GM18907 (cell line): Measurements from ENCODE around the gene PRKCA.

Source experiments
- ATAC-seq: cut with Tn5 transposase; IDR thresholded peaks from one replicate; pipeline ENCODE4 v1.9.1; 2021; ENCODE audit warnings: mild to moderate bottlenecking, moderate library complexity; ENCODE audit not compliant: unreplicated experiment

PRKCA gene

GRCh38 chr17:66667491-66668030, 365.1 kb downstream of the PRKCA start:
- no peak for ATAC-seq

DNA sequence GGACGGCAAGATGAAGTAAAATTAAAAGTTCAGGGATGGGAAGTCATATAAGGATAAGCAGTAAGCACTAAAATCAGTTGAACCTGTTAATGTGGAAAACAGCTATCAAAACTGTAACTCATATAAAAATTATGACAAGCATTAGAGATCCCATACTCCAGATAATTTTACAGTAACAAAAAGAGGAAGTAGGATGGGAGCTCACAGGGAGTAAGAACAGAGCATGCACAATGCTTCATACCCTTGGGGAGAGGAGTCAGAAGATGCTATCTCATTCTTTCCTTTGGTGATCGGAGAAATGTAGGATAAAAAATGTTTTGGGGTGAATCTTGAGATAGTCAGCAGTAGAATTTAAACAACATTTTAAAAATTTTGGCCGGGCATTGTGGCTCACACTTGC, 367.8 kb downstream of the PRKCA start:
- ATAC-seq, result no peak

GRCh38 chr17:66671156-66671555, 368.7 kb downstream of the PRKCA start:
- no peak for ATAC-seq

- no peak for ATAC-seq
Observed at GRCh38 chr17:66673668-66674276, 371.4 kb downstream of the PRKCA start.

DNA sequence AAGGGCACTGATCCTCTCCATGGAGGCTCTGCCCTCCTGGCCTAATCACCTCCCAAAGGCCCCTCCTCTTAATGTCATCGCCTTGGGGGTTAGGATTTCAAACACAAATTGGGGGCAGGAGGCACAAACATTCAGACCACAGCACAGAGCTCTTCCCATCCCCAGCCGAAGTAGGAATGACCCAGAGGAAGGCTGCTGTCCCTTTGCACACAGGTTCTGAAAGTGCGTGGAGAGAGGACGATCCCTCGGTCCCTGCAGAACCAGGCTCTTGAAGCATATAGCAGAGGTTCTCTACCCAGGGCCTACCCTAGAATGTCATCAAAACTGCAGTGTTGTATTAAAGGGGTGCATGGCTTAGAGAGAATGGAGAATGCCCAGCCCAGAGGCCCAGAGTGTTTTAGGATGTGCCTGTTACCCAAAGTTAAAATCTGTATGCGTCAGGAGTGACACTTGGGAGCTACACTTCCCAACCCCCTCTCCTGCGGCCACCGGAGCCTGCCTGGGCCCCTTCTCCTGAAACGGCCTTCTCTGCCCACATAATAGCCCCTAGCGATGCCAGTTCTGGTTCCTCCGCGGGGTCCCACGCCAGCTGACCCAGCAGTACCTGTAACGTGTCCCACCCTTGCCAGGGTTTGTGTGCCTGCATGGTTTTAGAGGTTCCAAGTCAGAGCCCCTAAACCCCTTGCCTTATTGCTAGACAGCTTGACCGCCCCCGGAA, 373.0 kb downstream of the PRKCA start:
- no peak for ATAC-seq

GRCh38 chr17:66675991-66676371, 373.6 kb downstream of the PRKCA start:
- ATAC-seq, result no peak

- no peak for ATAC-seq
Observed at GRCh38 chr17:66676421-66676820, 374.0 kb downstream of the PRKCA start.

- no peak for ATAC-seq
Observed at GRCh38 chr17:66677201-66677981, 375.0 kb downstream of the PRKCA start.

DNA sequence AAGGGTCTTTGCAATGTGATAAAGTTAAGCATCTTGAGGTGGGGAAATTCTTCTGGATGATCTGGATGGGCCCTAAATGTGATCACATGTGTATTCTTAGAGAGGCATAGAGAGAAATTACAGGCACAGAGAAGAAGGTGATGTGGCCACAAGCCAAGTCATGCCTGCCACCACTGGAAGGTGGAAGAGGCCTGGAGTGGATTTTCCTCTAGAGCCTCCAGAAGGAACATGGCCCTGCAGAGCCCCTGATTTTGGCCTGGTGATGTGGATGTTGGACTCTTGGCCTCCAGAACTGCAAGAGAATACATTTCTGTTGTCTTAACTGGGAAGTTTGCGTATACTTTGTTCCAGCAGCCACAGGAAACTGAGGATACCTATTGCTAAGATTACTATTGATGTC, 375.6 kb downstream of the PRKCA start:
- ATAC-seq, result no peak

DNA sequence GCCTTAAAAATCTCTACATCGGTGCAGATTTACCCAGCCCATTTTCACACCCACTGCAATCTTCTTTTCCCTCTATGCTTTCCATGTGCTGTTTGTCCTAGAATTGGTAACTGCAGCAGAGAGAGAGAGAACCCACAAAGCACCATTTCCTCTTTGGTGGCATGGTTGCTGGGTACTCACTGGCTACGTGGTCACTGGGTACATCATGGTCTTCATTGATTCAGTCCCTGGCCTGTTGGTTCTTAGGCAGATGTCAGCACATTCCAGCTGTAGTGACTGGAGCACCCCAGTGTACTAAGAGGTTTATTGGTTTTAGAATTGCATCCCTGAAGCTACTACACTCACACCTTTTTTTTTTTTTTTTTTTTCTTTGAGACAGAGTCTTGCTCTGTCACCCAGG, 376.4 kb downstream of the PRKCA start:
- no peak for ATAC-seq

DNA sequence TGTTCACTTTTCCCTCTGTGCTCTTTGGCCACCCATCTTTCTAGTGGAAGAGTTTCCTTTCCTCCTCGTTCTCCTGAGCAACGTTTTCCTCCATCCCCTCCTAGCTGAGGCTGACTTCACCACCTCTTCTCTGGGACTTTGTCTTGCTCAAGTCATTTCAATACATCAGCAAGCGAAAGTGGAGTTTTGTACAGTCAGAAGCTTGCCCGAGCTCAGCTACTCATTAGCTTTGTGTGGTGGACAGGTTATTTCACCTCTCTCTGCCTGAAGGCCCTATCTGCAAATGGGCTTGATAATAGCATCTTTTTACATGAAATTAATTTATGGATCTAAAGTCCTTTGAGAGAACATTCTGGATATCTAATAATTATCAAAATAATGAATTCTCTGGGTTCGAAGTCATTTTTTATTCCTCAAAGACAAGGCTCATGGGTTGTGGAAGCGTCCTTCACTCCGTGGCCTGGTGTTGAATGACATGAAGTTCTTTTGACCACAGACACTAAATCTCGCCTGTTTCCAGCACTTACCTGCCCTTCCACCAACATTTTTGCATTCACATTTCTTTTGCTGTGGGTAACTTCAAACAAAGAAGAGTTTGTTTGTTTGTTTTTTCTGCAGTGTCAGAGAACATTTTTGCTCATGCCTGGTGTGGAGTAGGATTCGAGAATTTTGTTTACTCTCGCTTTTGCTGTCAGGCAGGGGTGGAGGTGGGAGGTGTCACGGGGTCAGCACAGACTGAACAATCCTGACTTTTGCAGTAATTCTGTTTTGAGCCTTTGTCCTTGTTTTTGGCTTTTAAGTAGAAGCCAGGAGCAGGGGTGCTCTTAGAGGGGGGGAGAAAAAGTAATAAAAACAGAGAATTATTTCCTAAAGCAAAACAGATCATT, 377.5 kb downstream of the PRKCA start:
- ATAC-seq, result peak; percentile 64

- no peak for ATAC-seq
Observed at GRCh38 chr17:66682283-66682682, 379.9 kb downstream of the PRKCA start.

- no peak for ATAC-seq
Observed at GRCh38 chr17:66684261-66684660, 381.8 kb downstream of the PRKCA start.

DNA sequence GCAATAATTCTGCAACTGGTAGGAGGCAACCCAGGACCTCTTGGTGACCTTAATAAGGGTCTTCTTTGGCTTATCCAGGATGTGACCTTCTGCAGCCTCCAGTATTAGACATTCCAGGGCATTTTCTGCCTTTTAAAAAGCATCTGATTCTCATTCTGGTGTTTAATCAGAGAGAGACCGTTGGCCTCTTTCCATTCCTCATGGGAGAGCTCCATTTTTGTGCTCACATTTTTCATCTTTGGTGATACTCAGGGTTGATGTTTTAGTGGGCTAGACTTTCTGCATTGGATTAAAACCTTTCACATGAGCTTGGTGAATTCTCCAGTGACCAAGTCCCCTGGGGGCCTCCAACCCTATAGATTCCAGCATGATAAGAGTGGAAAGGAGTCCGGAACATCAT, 382.3 kb downstream of the PRKCA start:
- no peak for ATAC-seq

GRCh38 chr17:66686601-66687000, 384.2 kb downstream of the PRKCA start:
- no peak for ATAC-seq

- no peak for ATAC-seq
Observed at GRCh38 chr17:66687570-66688284, 385.3 kb downstream of the PRKCA start.

GRCh38 chr17:66689221-66689620, 386.8 kb downstream of the PRKCA start:
- no peak for ATAC-seq

- ATAC-seq, result no peak
Observed at GRCh38 chr17:66690166-66690565, 387.8 kb downstream of the PRKCA start.

- no peak for ATAC-seq
Observed at GRCh38 chr17:66691644-66692420, 389.4 kb downstream of the PRKCA start.

- ATAC-seq, result no peak
Observed at GRCh38 chr17:66692421-66692690, 389.9 kb downstream of the PRKCA start.
